HG03457 (cell line): ENCODE results near the gene COPS7B.
"Not testable (repeated sequence)": the region's sequence is repeated elsewhere in the genome, so short reads cannot be mapped to it uniquely, and the experiment has no call there.

Experiments
- ATAC-seq: cut with Tn5 transposase; IDR thresholded peaks from one replicate; pipeline ENCODE4 v1.9.1; 2021; ENCODE audit warnings: moderate number of reproducible peaks; ENCODE audit not compliant: unreplicated experiment

COPS7B gene

DNA sequence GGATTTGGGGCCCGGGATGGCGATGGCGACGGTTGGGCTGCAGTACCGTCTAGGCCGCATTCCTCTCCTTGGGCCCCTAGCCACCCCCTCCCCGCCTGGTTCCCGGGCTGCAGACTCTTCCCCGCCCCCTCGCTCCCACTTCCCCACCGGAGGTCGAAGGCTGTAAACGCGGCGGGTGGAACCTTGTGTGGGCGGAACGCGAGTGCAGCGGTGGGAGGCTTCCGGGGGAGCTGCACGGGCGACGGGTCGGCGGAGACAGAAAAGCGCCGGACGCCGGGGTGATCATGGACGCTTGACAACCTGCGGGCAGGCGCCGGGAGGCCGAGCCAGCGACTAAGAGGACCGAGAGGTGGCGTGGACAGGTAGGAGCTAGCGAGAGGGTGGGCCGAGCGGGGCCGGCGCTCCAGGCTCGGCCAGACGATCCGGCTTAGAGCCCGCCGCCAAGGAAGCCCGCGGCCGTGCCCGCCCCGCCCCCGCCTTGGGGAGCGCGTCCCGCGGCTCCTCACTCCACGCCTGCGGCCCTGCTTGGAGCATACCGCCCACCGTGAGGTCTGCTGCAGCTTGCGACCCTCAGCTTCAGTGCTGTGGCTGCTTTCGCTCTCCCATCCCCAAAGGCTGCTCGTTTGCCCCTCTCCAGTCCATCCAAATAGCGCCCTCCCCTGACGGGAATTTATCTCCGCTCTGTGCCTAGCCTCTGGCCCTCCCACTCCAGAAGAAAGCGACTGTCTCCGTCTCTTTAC lies at the start of gene COPS7B:
Gene COPS7B, plus strand, starts transcription at position 269 of the 740 bp plus-strand sequence. CDS start 2,126 bp downstream, outside the sequence.
- no peak for ATAC-seq

DNA sequence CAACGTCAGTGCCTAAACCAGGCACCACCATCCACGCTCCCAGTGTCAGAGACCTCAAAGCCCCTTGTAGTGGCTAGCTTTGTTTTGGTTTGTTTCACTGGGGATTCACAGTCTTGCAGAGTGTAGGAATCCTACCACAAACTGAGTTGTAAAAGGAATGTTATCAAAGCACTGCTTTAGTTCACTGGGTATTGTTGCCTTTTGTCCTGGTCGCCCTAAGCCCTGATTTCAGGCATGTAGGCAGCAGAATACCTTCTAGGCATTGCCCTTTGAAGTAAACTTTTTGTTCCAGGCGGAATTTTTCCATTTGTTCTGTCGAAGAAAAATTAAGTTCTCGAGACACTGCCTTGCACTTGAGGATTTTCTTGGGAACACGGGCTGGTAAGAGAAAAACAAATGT lies 48.5 kb upstream of the COPS7B start:
- ATAC-seq: no peak

GRCh38 chr2:231743376-231744116 lies 42.7 kb upstream of the COPS7B start:
- ATAC-seq: no peak

- no peak for ATAC-seq
These were observed 40.8 kb upstream of the COPS7B start for GRCh38 chr2:231745303-231746038.

DNA sequence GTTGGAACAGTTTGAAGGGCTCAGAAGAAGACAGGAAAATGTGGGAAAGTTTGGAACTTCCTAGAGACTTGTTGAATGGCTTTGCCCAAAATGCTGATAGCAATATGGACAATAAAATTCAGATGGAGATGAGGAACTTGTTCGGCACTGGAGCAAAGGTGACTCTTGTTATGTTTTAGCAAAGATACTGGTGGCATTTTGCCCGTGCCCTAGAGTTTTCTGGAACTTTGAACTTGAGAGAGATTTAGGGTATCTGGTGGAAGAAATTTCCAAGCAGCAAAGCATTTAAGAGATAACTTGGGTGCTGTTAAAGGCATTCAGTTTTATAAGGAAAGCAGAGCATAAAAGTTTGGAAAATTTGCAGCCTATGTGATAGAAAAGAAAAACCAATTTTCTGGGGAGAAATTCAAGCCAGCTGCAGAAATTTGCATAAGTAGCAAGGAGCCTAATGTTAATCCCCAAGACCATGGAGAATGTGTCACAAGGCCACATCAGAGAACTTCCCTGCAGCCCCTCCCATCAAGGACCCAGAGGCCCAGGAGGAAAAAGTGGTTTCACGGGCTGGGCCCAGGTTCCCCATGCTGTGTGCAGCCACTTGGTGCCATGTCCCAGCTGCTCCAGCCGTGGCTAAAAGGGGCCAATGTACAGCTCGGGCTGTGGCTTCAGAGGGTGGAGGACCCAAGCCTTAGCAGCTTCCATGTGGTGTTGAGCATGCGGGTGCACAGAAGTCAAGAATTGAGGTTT lies 37.9 kb upstream of the COPS7B start:
- ATAC-seq: not testable (repeated sequence)

- ATAC-seq: not testable (repeated sequence)
These were observed 37.2 kb upstream of the COPS7B start for GRCh38 chr2:231749016-231749415.

DNA sequence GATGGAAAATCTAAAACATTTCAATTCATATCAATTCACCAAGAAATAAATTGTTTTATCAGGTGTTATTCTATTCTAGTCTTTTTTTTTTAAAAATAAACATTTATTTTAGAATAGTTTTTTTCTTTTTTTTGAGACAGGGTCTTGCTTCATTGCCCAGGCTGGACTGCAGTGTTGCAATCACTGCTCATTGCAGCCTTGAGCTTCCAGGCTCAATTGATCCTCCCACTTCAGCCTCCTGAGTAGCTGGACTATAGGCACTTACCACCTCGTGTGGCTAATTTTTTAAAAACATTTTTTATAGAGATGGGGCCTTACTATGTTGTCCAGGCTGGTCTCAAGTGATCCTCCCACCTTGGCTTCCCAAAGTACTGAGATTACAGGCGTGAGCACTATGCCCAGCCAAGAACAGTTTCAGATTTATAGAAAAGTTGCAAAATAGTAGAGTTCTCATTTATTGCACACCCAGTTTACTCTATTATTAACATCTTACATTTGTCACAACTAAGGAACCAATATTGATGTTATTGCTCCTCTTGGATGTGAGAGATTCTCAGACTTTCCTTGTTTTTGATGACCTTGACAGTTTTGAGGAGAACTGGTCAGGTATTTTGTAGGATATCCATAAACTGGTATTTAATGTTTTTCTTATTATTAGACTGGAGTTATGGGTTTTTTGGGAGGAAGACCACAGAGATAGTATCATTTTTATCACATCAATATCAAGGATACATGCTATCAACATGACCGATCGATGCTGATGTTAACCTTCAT lies 35.0 kb upstream of the COPS7B start:
- no peak for ATAC-seq

DNA sequence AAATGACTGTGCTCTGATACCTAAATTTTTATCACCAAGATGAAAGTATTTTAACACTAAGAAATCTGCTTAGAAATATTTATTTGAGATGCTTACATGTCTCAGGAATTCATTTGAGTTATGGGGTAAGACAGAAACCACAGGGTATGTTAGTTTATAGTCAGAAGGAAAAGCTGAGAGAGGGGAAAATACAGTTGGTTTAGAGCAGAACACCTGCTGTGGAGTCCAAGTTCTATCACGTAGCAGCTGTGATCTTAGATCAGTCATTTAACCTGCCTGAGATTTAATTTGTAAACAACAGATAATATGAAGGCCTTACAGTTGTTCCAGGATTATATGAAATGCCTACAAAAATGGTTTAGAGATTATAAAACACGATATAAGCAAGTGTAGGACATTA lies 34.2 kb upstream of the COPS7B start:
- no peak for ATAC-seq

DNA sequence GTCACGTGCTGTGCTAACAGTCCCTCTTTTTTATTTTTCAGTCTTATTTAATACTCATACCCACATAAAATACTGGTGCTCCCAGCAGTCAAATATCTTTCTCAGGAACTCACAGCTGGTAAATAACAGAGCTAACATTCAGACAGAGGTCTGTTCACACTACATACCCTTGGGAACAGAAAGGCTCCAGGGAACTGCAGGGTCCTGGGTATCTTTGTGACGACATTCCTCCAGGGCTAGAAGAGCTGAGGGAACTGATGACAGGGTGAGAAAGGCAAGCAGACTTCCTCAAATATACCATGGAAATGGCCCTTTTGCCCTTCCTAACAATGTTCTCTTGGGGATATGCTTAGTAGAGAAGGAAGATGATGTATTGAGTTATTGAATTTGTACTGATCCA lies 24.5 kb upstream of the COPS7B start:
- no peak for ATAC-seq

- ATAC-seq: no peak
These were observed 22.1 kb upstream of the COPS7B start for GRCh38 chr2:231764124-231764523.

- ATAC-seq: no peak
These were observed 21.5 kb upstream of the COPS7B start for GRCh38 chr2:231764760-231765159.

- ATAC-seq: no peak
These were observed 20.7 kb upstream of the COPS7B start for GRCh38 chr2:231765496-231765929.

DNA sequence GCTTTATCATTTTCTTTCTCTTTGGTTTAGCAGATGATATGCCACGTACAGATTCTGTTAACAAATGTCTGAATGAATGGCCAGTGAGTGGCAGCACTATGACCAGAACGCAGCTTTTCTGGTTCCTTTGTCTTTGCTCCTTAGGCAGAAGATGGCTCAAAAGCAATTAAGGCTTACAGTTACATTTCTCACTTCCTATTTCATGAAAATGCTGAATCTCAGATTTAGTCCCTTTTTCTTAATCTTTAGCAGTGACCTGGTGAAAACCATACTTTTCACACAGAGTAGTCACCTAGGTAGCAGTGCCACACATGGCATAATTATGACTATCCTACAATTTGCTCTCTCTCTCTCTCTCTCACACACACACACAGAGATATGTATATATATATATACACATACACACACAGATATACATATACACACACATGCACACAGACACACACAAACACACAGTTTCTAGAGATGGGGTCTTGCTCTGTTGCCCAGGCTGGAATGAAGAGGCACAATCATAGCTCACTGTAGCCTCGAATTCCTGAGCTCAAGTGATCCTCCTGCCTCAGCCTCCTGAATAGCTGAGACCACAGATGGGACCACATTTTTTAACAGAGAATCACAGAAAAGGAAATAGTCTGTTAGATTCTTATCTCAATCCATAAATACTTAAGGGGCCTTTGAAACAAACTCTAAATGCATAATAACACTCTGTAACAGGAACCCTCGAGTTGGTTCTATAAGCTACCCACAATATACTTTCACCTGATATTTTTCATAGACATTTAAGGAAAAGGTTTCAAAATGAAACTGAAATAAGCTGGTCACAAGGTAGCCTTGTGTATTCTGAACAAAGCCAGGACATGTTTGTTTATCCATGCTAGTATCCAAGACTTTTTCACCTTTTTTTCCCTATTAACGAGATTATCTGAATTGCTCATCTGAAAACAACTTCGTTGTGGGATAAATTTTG lies 16.8 kb upstream of the COPS7B start:
- no peak for ATAC-seq

- no peak for ATAC-seq
These were observed 5.9 kb upstream of the COPS7B start for GRCh38 chr2:231780123-231780908.

GRCh38 chr2:231780909-231781797 lies 5.1 kb upstream of the COPS7B start, which contains the start of gene PDE6D:
PDE6D (minus strand) TSS chr2:231781282; CDS start chr2:231781114, 168 bp downstream.
- ATAC-seq: peak; percentile 85

DNA sequence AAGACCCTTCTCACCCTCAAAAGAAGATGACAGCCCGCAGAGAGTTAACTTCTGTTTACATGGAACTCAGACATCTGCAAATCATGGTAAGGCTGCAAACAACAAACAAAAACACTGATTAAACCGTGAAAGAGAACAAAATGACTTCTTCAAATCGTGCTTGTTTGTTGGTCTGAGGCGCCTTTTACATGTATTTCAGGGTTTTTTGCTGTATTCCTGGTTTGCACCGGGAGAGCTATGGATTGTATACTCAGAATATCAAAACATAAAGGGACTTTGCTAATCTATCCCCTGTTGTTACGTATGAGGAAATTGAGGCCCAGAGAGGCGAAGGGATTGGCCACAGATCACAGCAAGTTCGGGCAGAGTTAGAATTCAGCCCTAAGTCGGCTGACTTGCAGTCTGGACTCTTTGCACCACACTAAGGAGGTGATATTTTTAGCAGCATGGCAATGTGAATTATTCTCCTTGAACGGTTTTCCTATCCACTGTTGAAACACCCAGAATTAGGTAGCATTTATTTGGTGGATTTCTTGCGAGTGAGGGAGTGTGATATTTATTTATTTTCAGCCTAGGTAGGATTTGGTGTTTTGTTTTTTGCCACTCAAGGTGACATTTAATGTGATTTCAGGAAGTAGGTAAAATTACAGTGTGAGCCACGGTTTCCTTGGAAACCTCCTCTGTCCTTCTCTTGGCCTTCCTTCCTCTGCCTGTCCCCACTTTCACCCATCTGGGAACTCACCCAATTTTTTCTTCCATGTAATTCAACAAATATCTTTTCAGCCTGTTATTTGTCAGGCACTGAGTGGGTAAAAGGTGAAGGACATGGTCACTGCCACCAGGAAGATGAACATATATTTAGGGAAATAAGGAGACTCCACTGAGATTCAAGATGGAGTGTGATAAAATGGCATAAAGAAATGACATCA lies 4.2 kb upstream of the COPS7B start:
- ATAC-seq: no peak
